WI38 (cell line): Measurements from ENCODE around the gene CDK14.

Source experiments
- H3K4me3 ChIP-seq: 2 replicates; pipeline ENCODE4 v1.5.1; 2011; ENCODE audit warnings: low read depth, mild to moderate bottlenecking, control low read depth, low read length
- TF ChIP-seq, protein P1 (sequence below): IDR thresholded peaks from 2 replicates; pipeline ENCODE4 v1.5.1; 2012; ENCODE audit warnings: low read depth, mild to moderate bottlenecking, control low read depth, low read length

CDK14 gene

DNA sequence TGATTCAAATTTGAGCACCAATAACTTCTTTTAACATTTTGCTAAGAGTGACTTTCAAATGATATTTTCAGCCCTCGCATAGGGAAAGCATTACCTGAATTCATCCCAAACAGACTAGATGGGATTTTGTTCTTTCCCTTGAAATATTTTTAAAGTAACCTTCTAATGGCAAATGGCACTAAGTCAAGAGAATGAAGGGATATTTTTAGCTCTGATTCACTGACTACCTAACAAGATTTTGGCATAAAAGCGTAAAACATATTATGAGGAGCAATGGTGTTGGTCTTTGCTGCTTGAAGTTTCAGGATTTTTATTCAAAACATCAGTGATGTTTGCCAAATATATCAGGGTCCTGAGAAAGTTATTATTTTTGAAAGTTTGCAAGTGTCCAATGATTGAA lies 290.3 kb downstream of the CDK14 start:
- TF ChIP-seq, protein P1, sequence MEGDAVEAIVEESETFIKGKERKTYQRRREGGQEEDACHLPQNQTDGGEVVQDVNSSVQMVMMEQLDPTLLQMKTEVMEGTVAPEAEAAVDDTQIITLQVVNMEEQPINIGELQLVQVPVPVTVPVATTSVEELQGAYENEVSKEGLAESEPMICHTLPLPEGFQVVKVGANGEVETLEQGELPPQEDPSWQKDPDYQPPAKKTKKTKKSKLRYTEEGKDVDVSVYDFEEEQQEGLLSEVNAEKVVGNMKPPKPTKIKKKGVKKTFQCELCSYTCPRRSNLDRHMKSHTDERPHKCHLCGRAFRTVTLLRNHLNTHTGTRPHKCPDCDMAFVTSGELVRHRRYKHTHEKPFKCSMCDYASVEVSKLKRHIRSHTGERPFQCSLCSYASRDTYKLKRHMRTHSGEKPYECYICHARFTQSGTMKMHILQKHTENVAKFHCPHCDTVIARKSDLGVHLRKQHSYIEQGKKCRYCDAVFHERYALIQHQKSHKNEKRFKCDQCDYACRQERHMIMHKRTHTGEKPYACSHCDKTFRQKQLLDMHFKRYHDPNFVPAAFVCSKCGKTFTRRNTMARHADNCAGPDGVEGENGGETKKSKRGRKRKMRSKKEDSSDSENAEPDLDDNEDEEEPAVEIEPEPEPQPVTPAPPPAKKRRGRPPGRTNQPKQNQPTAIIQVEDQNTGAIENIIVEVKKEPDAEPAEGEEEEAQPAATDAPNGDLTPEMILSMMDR, result no peak
- H3K4me3 ChIP-seq, result no peak overlapping the region

DNA sequence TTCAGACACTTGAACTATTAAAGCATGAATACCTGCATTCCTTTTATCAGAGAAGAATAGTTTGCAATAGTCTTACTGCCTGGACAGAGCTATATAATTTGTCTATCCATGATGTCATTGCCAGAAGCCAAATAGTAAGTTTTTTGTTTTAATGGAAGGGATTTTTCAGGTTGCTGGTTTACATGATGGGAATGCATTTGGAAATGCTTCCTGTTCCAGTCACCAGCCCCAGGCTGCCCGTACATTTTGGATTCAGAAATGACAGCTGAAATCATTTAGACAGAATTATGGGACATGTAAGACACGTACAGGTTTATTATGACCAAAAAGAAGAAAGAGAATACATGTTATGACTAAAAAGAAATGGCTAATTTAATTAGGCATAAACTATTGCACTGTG lies 293.1 kb downstream of the CDK14 start:
- no peak overlapping the region for H3K4me3 ChIP-seq
- TF ChIP-seq, protein P1, result no peak

DNA sequence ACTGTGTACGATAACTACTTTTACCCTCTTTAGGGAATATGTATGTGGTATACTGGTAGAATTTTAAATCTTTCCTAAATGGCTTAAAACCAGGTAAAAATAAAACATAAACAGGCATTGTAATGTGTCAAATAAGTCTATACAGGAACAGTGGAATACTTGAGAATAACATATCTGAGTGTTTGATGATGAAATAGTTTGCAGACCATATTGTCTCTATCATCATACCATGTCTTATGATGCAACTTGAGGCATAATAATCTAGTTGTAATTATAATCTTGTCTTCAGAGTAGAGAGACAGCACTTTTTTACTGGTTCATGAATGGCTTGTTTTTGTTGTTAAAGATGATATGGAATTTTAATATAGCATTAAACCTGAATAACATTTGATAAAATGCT lies 293.5 kb downstream of the CDK14 start:
- no peak overlapping the region for H3K4me3 ChIP-seq
- TF ChIP-seq, protein P1, result no peak

DNA sequence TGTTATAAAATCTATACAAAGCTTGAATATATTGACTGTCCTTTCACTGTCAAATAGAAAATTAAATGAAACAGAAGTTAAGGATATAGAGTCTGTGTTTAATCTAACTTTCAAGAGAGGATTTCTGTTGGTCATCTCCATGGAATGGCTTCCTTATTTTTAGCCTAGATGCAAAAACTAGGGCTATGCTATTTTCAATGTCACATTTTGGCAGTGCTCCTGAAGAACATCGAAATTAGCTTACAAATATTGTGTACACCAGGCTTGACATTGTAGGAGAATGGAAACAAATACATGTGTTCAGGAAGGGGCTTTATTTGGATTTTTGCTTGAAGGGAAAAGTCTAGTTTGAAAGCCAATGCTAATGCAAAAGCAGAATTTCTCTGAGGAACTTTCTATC lies 295.4 kb downstream of the CDK14 start:
- H3K4me3 ChIP-seq, result no peak overlapping the region
- TF ChIP-seq, protein P1, result no peak

DNA sequence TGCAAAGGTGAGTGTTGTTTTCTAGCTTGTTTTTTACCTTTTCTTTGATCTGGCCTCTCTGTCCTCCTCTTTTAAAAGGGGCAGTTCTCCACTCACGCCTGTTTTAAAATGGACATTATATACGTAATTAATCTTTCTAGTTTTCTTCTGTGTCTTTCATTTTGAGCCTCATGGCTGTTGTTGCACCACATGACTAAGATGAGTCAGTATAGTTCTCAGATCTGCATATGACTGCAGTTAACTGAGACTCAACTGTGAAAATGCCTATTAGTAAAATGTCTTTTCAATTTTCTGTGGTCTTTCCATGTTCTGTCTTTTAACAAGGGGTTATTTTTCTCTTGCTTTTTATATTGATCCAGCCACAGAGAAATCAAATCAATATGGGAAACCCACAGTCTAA lies 296.1 kb downstream of the CDK14 start:
- TF ChIP-seq, protein P1, result no peak

DNA sequence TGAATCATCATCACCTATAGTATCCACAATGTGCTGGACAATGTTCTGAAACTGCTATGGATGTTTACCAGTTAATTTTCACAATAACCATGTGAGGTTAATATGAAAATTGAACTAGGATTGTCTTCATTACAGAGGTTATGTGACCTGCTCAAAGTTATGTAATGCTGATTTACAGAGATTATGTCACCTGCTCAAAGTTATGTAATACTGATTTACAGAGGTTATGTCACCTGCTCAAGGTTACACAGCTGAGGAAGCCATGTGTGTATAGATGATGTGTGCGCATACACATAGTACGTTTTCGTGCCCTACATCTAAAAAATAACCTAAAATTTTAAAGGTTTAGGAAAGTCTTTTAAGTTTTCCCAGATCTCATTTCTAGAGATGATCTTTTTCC lies 298.0 kb downstream of the CDK14 start:
- TF ChIP-seq, protein P1, result no peak
- no peak overlapping the region for H3K4me3 ChIP-seq

More for the DNA sequence above, 296.1 kb downstream of the CDK14 start:
- no peak overlapping the region for H3K4me3 ChIP-seq

DNA sequence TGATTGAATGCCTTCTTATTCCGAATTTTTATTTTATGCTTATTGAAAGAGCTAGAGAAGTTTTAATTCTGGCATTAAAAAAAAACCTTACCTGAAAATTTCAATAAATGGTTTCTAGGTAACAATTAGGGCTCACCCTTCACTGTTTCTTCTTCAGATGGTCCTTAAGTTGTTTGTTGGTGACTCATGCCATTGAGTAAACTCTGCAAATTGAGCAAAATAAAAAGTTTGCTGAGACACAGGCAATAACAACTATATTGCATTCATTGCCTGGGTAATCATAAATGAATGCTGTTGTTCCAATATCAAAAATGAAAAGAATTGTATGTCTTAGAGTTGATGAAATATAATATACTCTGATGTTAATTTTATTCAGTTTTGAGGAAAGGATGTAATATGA lies 300.3 kb downstream of the CDK14 start:
- H3K4me3 ChIP-seq, result no peak overlapping the region
- TF ChIP-seq, protein P1, result no peak
